GM21825 (cell line): ENCODE data around the gene KRT9.
"Not testable (repeated sequence)": the region's sequence is repeated elsewhere in the genome, so short reads cannot be mapped to it uniquely, and the experiment has no call there.

Experiments used
- ATAC-seq: cut with Tn5 transposase; IDR thresholded peaks from one replicate; pipeline ENCODE4 v1.9.1; 2021; ENCODE audit warnings: mild to moderate bottlenecking, moderate library complexity; ENCODE audit not compliant: unreplicated experiment

Gene KRT9

DNA sequence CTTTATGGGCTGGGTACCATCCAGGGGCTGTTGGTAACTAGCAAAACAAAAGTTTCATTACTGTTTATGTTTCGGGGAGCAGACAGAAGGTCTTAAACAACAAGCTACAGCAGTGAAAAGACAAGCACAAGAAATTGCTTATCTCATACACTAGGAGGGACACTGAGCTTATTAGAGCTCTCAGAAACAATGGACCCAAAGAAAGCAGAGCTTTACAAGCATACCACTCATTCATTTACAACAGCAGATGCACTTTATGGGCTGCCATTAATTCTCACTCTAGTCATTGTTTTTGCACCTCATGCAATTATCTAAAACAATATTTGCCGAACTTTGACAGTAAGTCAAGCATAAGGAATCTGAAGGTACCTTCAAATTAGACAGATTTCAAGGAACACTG is 30.7 kb upstream of the KRT9 start:
- no peak for ATAC-seq

DNA sequence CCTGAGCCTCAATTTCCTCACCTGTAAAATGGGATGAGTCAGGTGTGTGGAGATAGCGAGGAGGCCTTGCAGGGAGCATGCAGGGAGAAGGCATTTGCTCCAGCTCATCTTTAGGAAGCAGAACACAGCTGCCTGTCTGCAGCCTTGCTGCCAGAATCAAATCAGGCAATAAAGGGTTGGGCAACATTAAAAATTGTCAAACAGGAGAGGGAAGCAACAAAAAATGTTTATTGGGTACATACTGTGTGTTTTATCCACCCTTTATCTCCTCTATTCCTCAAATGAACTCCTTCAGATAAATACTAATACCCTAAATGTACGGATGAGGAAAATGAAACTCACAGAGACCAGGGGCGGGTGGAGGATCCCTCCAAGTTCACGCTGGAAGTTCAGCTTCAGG is 28.5 kb upstream of the KRT9 start:
- no peak for ATAC-seq

DNA sequence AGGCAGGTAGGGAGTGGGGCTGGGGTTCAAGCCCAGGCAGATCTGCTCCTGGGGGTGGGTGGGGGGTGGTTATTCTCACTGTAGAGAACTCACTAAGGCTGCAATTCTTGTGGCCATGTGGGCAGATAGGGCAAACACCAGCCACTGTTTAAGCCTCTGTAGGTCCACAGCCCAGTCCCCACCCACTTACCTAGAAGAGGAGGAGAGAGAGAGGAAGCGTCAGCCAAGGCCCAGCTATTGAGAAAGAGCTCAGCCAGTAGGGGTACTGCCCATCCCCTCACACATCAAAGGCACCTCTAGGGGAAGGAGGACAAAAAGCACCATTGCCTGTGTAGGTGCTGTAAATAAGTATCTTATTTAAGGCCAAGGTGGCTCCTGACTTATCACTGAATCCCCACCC is 27.8 kb upstream of the KRT9 start:
- ATAC-seq, result no peak

DNA sequence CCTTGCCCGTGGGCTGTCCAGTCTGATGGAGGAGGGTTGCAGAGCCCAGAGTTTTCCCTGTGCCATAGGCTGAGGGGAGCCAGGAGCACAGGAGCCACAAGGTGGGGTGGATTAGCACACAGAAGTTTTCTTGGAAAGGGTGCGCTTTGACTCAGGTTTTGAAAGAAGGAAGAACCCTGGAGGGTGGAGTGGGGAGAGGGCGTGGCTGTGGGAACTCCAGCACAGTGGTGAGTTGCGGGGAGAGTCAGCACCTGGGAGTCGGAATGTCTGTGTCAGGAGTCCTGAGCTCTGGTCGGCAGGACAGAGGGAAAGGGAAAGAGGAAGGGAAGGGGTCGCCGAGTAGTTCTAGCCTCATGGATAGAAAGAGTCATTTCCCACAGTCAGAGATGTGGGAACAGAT is 23.7 kb upstream of the KRT9 start:
- no peak for ATAC-seq

DNA sequence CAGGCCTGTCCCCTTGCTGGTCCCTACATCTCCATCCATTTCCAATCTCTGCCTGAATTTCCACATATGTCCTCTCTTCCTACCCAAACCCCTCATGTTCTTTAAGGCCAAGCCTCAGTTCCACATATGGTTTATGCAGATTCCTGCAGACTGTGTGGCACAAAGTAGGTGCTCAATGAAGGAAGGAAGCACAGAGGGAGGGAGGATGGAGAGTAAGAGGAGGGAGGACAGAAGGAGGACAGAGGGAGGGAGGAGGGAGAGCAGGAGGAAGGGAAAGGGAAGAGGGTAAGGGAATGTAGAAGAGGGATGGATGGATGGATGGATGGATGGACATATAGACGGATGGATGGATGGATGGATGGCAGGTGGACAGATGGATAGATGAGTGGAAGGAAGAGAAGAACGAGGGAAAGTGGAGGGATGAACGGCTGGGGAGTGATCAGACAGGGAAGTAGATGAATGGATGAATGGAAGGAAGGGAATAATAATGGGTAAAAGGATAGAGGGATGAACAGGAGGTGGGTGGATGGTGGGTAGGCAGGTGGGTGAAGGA is 22.6 kb upstream of the KRT9 start:
- no peak for ATAC-seq

DNA sequence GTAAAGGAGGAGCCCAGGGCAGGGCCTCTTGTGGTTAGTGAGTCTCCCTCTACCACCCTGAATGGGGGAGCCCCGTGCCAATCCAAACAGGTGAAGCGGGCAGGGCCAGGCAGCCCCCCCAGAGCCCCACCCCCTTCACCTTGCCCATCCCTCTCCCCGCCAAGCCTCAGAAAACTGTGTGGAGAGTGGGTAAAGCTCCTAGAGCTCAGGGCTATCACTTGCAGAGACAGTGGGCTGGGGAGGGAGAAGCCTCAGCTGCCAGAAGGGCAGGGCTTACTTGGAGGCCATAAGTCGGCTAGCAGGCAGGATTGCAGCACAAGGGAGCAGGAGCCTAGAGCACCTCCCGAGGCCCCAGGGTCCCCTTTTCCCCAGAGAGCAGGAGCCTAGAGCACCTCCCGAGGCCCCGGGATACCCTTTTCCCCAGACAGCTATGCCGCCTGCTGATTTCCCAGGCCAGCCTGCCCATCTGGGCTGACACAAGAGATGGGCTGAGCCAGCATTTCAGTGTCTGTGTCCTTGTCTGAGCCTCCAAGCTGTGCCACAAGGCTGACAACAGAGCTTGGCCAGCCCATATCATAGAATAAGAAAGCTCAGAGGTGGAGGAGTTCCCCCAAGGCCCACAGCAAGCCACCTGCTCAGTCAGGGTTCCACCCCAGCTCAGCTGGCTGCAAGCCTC is 21.6 kb upstream of the KRT9 start:
- no peak for ATAC-seq

DNA sequence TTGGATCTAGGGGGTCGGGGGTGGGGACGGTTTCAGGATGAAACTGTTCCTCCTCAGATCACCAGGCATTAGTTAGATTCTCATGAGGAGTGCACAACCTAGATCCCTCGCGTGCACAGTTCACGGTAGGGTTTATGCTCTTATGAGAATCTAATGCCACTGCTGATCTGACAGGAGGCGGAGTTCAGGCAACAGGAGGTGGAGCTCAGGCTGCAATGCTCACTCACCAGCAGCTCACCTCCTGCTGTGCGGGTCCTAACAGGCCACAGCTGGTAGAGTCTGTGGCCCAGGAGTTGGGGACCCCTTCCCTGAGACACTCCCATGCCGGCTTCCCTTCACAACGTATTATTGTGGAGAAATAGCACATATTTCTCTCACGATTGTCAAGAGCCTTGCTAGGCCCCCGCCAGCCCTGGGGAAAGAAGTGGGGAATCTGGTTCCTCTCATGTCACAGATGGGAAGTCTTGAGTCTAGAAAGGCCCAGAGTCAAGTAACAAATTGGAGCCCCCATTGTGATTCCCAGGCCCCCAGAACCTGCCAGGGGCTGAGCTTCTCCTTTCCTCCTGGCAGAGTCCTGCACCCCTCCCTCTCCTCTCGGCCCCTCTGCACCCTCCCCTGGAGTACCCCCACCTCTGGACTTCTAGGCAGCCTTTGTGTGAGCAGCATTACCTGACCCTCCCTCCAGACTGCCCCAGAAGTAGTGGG is 20.9 kb upstream of the KRT9 start:
- ATAC-seq, result no peak

DNA sequence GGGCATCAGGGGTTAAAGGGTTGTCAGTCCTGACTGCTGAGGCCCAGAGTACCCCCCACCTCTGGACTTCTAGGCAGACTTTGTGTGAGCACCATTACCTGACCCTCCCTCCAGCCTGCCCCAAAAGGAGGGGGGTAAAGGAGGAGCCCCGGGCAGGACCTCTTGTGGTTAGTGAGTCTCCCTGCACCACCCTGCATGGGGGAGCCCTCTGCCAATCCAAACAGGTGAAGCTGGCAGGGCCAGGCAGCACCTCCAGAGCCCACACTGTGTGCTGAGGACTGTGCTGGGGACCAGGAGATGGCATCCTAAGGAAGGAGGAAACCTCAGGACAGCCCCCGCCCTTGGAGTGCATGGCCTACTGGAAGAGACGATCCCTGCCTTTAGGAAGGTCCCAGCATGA is 17.4 kb upstream of the KRT9 start:
- ATAC-seq, result no peak

DNA sequence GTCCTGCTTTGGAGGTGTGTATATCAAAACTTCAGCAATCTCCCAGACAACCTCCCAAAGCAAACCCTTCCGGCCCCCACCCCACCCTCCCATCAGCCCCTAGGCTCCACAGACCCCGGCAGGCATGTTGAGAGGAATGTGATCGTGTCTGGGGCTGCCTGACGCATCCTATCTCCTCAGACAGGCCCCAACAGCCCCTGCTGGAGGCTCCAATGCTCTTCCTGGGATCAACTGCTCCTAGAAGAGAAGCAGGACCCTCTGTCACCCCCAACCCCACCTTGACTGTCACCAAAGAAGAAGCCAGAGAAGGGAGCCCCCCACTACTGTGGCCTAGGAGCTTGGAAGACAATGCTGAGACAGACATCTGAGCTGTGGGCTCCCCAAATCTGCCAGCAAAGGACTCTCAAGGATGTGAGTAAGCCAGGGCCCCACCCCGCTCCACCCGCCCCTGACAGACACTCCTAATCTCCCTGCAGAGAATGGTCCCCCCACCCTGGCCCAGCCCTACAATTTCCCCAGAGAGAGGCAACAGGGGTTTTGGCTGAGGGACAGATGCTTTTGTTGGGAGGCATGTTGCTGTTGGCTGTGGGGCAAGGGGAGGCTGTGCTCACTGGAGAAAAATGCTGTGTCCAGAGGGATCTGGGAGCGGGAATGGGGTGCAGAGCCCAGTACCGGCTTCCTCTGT is 16.4 kb upstream of the KRT9 start:
- no peak for ATAC-seq

DNA sequence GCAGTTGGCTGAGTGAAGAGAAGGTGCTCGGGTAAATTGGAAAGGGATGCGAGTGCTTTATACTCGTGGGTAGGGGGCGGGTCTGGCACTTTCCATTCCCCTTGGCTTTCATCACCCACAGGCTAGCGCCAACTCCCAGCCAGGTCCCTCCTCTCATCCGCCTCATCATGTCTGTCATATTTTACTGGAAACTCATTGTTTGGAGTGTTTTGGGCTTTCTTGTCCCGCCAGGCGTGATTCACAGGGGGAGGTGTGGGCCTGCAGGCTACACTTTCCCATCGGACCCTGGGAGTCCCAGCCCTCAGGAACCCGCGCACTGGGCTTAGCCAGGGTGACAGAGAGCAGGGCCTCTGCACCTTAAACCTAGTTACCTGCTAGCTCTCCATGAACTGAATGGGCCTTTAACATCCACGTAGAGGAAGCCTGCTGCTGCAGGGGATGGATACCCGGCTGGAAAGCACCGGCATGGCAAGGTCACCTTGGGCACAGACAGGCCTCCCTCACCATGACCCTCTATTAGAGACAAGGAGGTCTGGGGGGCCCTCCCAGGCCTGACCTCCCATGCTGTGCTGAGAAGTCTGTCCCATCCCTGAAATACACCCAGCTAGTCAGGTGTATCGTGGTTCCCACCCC is 15.1 kb upstream of the KRT9 start, which contains the start of gene KRT14:
Gene KRT14 (minus strand): TSS at position 33 of the 633 bp plus-strand sequence. CDS start 61 bp downstream, outside the sequence.
- ATAC-seq, result no peak

DNA sequence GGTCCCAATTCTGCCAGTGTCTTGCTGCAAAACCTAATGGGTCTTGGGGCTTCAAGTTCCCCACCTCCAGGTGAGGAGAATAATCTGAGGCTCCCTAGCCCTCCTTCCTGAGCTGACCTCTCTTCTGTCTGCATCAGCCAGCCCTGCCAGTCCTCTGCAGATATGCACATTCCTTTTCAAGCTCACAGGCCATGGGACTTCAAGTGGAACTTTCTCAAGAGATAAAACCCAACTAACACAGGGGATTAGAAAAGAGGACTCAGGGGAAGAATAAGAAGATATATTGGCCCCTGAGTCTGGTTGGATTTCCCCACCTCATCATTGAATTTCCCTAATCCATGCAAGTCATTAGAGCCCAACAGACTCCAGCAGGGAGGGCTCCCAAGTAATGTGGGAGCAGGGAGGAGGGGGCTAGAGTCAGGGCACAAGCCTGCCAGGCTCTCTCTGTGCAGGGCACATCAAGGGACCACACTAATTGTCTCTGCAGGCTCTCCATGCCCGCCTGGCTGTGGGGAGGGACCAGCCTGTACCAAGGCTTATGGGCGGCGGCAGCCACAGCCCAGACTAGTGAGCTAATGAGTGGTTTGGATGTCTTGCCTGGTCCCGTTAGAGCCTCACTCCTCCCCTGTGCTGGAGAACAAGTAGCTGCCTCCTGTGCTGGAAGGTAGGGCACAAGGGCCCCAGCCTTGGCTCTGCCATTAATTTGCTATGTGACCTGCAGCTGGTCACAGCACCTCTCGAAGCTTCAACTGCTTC is 13.6 kb upstream of the KRT9 start:
- ATAC-seq, result no peak

DNA sequence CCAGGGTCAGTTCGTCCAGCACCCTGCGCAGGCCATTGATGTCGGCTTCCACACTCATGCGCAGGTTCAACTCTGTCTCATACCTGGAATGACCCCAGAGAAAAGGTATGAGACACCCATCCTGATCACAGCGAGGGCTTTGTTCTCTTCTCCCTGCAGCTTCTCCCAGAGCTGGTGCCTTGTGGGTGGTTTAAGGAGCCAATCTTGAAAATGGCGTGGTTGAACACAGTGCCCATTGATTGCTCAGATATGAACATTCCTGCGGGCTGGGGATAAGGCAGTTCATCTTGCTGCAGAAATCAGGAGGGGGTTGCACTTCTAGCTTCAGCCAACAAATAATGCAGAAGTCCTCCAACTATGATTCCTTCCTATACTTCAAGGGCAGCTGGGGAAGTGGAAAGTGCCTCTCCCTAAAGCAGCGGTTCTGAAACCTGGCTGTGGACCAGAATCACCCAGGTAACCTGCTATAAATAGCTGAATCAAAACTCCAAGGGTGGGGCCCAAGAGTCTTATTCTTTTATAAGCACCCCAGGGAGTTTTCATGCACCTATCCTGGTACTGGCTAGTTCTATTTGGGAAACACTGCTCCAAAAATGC is 12.6 kb upstream of the KRT9 start:
- not testable (repeated sequence) for ATAC-seq

DNA sequence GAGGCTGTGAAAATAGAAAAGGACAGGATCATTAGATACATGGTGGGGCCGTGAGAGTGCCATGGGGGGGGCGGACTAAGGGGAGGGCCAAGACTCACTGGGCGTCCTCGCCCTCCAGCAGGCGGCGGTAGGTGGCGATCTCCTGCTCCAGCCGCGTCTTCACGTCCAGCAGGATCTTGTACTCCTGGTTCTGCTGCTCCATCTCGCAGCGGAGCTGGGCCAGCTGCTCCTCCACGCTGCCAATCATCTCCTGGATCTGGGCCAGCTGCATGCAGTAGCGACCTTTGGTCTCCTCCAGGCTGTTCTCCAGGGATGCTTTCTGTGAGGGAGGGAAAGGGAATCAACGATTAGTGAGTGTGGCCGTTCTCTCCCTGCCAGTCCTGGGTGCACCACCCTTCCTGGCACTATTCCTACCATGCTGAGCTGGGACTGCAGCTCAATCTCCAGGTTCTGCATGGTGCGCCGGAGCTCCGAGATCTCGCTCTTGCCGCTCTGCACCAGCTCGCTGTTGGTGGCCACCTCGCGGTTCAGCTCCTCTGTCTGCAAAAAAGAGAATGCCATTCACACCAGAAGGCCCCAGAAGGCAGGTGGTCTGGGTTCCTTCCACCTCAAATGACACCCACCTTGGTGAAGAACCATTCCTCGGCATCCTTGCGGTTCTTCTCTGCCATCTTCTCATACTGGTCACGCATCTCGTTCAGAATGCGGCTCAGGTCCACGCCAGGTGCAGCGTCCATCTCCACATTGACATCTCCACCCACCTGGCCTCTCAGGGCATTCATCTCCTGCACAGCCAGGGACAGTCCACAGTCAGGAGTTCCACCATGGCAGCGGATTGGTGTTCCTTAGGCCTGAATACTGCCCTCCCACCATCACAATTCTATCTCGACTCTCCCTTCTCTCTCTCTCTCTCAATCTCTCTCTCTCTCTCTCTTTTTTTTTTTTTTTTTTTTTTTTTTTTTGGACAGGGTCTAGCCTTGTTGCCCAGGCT is 11.6 kb upstream of the KRT9 start:
- no peak for ATAC-seq

DNA sequence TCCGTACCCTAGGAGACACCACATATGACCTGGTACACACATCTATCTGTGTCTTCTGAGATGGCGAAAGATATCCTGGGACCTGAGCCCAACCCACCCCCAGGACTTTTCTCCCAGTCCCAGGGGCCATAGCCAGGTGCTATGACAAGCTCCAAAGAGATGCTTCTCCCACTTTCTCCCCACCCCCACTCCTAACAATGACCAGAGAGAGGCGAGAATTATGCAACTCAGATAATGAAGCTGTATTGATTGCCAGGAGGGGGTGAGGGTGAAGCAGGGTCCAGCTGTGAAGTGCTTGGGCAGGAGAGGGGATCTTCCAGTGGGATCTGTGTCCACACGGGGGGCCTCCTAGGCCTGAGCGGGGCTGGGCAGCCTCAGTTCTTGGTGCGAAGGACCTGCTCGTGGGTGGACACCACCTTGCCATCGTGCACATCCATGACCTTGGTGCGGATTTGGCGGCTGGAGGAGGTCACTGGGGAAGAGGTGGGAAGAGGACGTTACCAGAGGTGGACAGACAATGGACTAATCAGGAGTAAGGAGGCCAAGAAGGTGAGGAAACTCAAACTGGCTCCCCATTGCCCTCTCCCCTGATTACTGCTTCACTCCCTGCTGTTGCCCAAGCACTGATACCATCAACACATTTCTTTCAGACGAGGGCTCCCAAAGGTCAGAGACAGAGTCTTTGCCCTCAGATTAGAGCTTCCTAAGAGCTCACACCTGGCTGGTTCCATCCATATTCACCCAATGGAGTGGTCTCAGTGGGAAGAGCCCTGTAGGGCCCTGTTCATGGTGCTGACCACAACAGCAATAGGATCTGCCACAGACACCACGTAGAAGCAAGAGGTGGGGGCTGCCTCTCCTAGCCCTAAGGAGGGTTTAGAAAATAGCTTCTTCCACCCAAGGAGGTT is 10.5 kb upstream of the KRT9 start:
- ATAC-seq, result not testable (repeated sequence)

DNA sequence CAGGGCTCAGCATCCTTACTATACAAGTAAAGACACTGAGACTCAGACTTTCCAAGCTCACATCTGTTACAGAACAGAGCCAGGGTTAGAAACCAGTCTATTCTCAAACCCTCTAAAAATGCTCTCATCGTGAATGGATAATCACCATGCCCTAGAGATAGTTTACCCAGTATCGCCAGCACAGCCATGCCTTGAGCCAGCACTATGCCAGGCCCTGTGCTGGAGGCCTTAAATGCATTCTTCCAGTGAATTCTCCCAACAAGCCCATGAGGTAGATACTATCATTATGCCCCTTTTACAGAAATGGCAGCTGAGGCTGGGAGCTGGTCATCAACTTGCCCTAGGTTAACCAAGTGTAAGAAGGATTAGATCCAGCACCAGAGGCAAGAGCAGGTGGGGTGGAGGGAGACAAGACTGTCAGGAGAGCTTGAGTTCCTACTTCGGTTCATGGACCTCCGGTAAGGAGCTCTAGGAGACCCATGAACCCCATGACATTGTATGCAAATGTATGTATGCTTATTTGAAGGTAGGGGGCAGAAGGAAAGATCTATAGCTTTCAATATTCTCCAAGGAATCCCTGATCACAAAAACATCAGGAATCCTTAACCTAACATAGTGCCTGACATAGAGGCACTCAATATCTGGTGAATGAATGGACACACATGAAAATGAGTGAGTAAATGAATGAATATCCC is 9.7 kb upstream of the KRT9 start:
- ATAC-seq, result no peak

DNA sequence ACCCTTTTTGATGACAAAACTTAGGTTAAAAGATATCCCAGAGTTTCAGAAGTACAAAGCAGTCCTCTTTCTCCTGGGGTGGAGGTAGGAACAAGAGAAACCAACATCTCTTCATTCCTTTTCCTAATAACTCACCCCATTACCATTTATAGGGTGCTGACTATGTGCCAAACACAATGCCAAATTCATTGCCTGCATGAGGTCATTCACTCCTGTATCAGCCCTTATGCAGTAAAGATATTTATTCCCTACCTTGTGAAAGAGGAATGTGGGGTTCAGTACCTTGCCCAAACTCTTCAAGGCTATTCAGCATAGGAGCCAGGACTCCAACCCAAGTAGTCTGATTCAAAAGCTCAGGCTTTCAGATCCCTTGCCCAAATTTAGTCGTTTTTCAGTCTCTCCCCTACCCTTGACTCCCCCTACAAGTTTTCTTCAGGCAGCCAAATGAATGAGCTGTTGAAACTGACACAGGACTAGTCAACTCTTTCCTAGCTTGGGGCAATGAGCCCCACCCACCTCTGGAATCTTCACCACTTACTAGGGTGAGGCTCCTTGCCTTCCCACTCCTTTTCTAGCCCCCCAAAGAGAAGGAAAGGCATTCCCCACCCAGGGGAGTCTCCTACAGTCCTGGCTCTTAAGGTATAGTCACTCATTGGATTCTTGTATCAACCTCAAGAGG is 9.0 kb upstream of the KRT9 start:
- ATAC-seq, result no peak

DNA sequence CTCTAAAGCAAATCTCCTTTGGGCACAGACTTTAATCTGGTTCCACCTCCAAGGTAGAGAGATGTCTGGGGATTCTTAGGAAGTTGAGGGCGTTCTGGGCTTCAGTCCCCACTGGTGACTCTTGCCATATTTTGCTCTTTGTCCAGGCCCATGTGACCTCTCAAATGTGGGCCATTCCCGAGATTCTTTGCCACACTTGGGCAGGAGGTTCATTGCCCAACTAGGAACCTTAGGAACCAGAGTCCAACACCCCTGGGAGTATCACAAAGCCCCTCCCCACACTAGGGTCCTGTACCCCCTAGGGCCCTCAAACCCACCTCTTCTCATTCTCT is 8.4 kb upstream of the KRT9 start:
- no peak for ATAC-seq
